GM23248 (cell line): ENCODE measurements around the gene ACTR3C.

ENCODE experiments used
- EZH2 ChIP-seq: fragments of 200-600 bp; sonication (generic); IDR thresholded peaks from 2 replicates; pipeline ENCODE4 v1.6.1; 2018; ENCODE audit warnings: antibody characterized with exemption, mild to moderate bottlenecking; ENCODE audit not compliant: insufficient read depth, poor library complexity, severe bottlenecking
- EZH2phosphoT487 ChIP-seq: fragments of 200-600 bp; sonication (generic); IDR thresholded peaks from 2 replicates; pipeline ENCODE4 v1.6.1; 2018; ENCODE audit warnings: antibody characterized with exemption, moderate library complexity, mild to moderate bottlenecking, low read depth; ENCODE audit not compliant: insufficient read depth

- TF ChIP-seq EZH2: no peak
- no peak for TF ChIP-seq EZH2phosphoT487
These were observed 32.3 kb upstream of the ACTR3C start for GRCh38 chr7:150355666-150356059.
